GM13977 (cell line): ENCODE results near the gene ATF6.

Source experiments
- DNase-seq: peaks from one replicate; pipeline ENCODE4 v3.0.0; 2012; ENCODE audit warnings: low spot score
- in situ Hi-C: fragments of 300-500 bp; cut with MboI; formaldehyde crosslinking; loops from one replicate; pipeline ENCODE4 v1.12.0; 2022; ENCODE audit warnings: low sequenced_read_pairs, low pct_unique_long_range_greater_than_20kb, mixed read lengths, inconsistent platforms; ENCODE audit not compliant: unreplicated experiment
- TF ChIP-seq, protein P1 (sequence below): IDR thresholded peaks from 2 replicates; pipeline ENCODE4 v1.5.1; 2012; ENCODE audit warnings: mild to moderate bottlenecking, control low read depth; ENCODE audit not compliant: insufficient read depth; ENCODE audit errors: extremely low read depth, missing control alignments

Gene ATF6

GRCh38 chr1:161921491-161921890 lies 155.4 kb downstream of the ATF6 start:
- DNase-seq: no peak
- TF ChIP-seq, protein P1, sequence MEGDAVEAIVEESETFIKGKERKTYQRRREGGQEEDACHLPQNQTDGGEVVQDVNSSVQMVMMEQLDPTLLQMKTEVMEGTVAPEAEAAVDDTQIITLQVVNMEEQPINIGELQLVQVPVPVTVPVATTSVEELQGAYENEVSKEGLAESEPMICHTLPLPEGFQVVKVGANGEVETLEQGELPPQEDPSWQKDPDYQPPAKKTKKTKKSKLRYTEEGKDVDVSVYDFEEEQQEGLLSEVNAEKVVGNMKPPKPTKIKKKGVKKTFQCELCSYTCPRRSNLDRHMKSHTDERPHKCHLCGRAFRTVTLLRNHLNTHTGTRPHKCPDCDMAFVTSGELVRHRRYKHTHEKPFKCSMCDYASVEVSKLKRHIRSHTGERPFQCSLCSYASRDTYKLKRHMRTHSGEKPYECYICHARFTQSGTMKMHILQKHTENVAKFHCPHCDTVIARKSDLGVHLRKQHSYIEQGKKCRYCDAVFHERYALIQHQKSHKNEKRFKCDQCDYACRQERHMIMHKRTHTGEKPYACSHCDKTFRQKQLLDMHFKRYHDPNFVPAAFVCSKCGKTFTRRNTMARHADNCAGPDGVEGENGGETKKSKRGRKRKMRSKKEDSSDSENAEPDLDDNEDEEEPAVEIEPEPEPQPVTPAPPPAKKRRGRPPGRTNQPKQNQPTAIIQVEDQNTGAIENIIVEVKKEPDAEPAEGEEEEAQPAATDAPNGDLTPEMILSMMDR: no peak
- in situ Hi-C loops: no loop called here

DNA sequence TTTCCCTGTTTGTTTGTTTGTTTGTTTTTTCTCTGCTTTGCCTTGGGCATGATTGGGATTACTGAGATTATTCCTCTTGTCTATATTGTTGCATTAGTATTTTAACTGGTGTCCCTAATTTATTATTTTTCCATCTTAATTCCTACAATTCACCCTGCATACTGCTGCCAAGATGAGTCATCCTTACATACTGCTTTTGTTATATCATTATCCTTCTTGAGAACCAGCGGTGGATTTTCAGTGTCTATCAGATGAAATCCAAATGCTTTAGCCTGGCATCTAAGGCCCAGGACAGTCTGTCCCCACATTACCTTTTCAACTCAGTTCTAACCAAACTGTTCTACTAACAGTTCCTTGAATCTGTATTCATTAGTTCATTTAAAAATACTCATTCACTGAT lies 155.9 kb downstream of the ATF6 start:
- in situ Hi-C loops: no loop called here
- DNase-seq: no peak
- TF ChIP-seq, protein P1: no peak

DNA sequence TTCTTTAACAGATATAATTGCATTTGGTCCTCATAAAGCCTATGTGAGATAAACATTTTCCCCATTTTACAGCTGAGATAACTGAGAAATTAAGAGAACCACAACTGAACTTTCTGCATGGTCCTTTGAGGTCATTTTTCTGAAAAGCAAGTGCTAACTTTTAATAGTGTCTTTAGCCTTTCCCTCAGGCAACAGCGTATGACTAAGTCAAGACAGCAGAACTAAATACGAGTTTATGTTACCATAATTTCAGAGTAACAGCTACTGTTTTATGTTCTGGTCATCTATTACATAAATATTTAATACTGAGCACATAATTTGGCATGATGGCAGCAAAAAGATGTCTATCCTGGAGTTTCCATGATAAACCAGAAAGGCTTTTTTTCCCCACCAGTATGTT lies 161.9 kb downstream of the ATF6 start:
- TF ChIP-seq, protein P1: no peak
- no peak for DNase-seq
- in situ Hi-C loops: no loop called here

DNA sequence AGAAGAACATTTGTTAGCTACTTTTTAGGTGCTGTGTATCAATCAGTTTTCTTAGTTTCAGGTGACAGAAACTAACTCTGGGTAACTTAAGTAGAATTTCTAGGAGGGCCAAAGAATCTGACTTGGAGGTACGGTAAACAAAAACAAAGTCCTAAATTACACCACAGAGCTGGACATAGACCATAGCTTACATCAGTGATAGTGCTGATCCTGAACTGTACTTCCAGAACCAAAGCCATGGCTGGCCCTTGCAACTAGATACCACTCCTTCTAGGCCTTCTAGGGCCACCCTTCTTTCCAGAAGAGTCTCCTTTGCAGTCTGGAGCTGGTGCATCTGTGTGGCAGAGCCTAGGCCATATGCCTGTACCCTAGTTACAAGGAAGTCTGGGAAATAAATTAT lies 163.0 kb downstream of the ATF6 start:
- TF ChIP-seq, protein P1: no peak
- in situ Hi-C loops: no loop called here
- no peak for DNase-seq

DNA sequence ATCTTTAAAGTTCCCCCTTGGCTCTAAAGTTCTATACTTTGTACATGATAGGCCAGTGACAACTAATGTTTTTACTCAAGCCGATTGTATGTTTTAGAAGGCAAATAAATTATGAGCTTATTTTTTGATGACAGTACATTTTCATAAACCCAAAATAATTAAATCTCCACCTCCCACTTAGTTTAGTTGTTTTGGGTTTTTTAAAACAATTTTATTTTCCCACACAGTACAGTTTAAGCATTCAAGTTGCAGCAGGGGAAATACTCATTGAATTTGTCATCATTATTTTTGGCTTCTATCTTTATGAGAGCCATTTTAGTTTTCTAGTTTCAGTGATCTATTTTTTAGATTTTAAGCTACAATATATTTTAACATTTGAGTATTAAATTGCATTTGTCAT lies 163.9 kb downstream of the ATF6 start:
- in situ Hi-C loops: no loop called here
- TF ChIP-seq, protein P1: no peak
- no peak for DNase-seq

- in situ Hi-C loops: no loop called here
- no peak for DNase-seq
- TF ChIP-seq, protein P1: no peak
Measured at GRCh38 chr1:161932668-161933067, 166.5 kb downstream of the ATF6 start.
